Measurements from ENCODE around the gene GRK1. TPM values are rescaled to one million over a fixed set of nuclear protein-coding genes. Genes with fewer than 3 reads are reported as not detected.

Gene GRK1
- total and polyA plus RNA-seq, 2 of the 4 experiments (the other 2 are of a cell fraction) = not detected

- dilution Hi-C loops (cut with HindIII; ENCODE audit: low sequenced_read_pairs, unreplicated experiment) (no loop called here), intact Hi-C loops (cut with micrococcal nuclease) (no loop called here), in situ Hi-C loops (cut with MboI; ENCODE audit: low sequenced_read_pairs) (no loop called here)
- no peaks in the 10 kb centered on the region for H3K36me3 ChIP-seq (ENCODE audit: control insufficient read depth, insufficient read depth, low read length)
- no peak overlapping the region for H2AK9ac ChIP-seq (replicated peaks; ENCODE audit: low read depth, low read length, poor library complexity)
- no peak overlapping the region for H2BK5ac ChIP-seq (ENCODE audit: low read depth, low read length, poor library complexity, severe bottlenecking)
- H3K9me1 ChIP-seq (ENCODE audit: insufficient read depth, low read length) = peaks cover 6% of the 10 kb centered on the region; the same call in 1 of the 2 replicates
- peaks cover 39% of the 10 kb centered on the region for H3K27me3 ChIP-seq (ENCODE audit: control insufficient read depth, insufficient read depth, low read length)
- H4K8ac ChIP-seq (ENCODE audit: low read depth in 2 of 2, low read length in 2 of 2) = no peak overlapping the region
- no peak overlapping the region for H2BK15ac ChIP-seq (ENCODE audit: low read depth, low read length)
- H4K20me1 ChIP-seq (ENCODE audit: insufficient read depth, low read length) = 0 out of 2 replicates have a peak, but pooled peaks cover 4% of the 10 kb centered on the region
- no peak overlapping the region; the same call in 1 of the 2 replicates for H3K23ac ChIP-seq (ENCODE audit: low read depth, low read length)
- no peak overlapping the region for H3K14ac ChIP-seq (replicated peaks; ENCODE audit: low read depth, low read length)
- H3K4me2 ChIP-seq (ENCODE audit: low read depth, low read length) = no peak overlapping the region
- no peak overlapping the region for H4K5ac ChIP-seq (ENCODE audit: low read depth, low read length)
- H3K4ac ChIP-seq (ENCODE audit: low read depth, low read length) = no peak overlapping the region
- DNase-seq (no peak), ATAC-seq (ENCODE audit: low read depth) (no peak)
- H2BK120ac ChIP-seq (ENCODE audit: low read depth, low read length) = no peak overlapping the region
- CTCF ChIA-PET = no interaction called here
- H3K9ac ChIP-seq (ENCODE audit: low read depth, low read length) = no peak overlapping the region
- no TSS peak for BruUV-seq (replicated peaks)
- no peak overlapping the region for H3K4me3 ChIP-seq (ENCODE audit: insufficient read depth, low read depth, low read length)
- H3K9me3 ChIP-seq (ENCODE audit: control insufficient read depth, insufficient read depth, low read length) = peaks cover 2% of the 10 kb centered on the region; the same call in 1 of the 2 replicates
- H3K4me1 ChIP-seq (ENCODE audit: control insufficient read depth, insufficient read depth, low read length) = no peaks in the 10 kb centered on the region; the same call in 1 of the 2 replicates
- no peak overlapping the region for H4K91ac ChIP-seq (ENCODE audit: insufficient read depth, low read depth, low read length)
- POLR2A ChIA-PET (ENCODE audit: unreplicated experiment) = no interaction called here
- H3K79me1 ChIP-seq (ENCODE audit: low read depth in 1 of 2, low read length in 2 of 2) = no peaks in the 10 kb centered on the region
- H3K18ac ChIP-seq (ENCODE audit: low read depth, low read length) = no peak overlapping the region
- no peak overlapping the region for H2AK5ac ChIP-seq (ENCODE audit: low read depth, low read length)
- no peak overlapping the region for H3K56ac ChIP-seq (ENCODE audit: extremely low read depth, insufficient read depth, low read length)
- no peak overlapping the region for H2BK20ac ChIP-seq (ENCODE audit: low read depth, low read length)
- peak overlapping the region; percentile 21 for H2AFZ ChIP-seq (replicated peaks; ENCODE audit: low read length, poor library complexity)
- WGBS, 2 experiments (ENCODE audit: extremely low coverage in 2 of 2, insufficient read length in 1 of 2) = 48% methylated on average over 13 of the region's 21 CpGs; no CpG with 5 or more reads in 1 of the 2 experiments
- TF ChIP-seq FOS (IDR thresholded peaks at IDR 0.05; ENCODE audit: low read depth, low read length) (no peak), CTCF (conservative IDR thresholded peaks at IDR 0.05; ENCODE audit: low read depth, low read length) (no peak), MAZ (IDR thresholded peaks at IDR 0.05; ENCODE audit: borderline replicate concordance, low read depth, low read length) (no peak), RFX5 (IDR thresholded peaks at IDR 0.05; ENCODE audit: low read depth, low read length) (no peak), RAD21 (IDR thresholded peaks at IDR 0.05; ENCODE audit: low read length) (no peak), USF2 (IDR thresholded peaks at IDR 0.05; ENCODE audit: low read depth, low read length) (no peak), MXI1 (IDR thresholded peaks at IDR 0.05; ENCODE audit: borderline replicate concordance, low read depth, low read length) (no peak), RCOR1 (IDR thresholded peaks at IDR 0.05; ENCODE audit: insufficient replicate concordance, low read length) (no peak), CEBPB (IDR thresholded peaks at IDR 0.05; ENCODE audit: low read depth, low read length) (no peak), BHLHE40 (IDR thresholded peaks at IDR 0.05; ENCODE audit: low read depth, low read length) (no peak), ELK1 (IDR thresholded peaks at IDR 0.05; ENCODE audit: borderline replicate concordance, low read depth, low read length) (no peak), MAFK (IDR thresholded peaks at IDR 0.05; ENCODE audit: low read depth, low read length) (no peak), NFE2L2 (IDR thresholded peaks at IDR 0.05; ENCODE audit: low read depth, low read length) (no peak), POLR2A (IDR thresholded peaks at IDR 0.05; ENCODE audit: low read depth, low read length) (no peak), SMC3 (IDR thresholded peaks at IDR 0.05; ENCODE audit: low read depth, low read length) (no peak), CHD1 (IDR thresholded peaks at IDR 0.05; ENCODE audit: low read depth, low read length) (no peak)
- no peak overlapping the region for H3K27ac ChIP-seq (ENCODE audit: insufficient read depth, low read length)
Observed at GRCh38 chr13:113730258-113730691, 63.3 kb downstream of the GRK1 start.

Data from IMR-90 (cell line).